ENCODE measurements around the gene PRPSAP1.

DNA sequence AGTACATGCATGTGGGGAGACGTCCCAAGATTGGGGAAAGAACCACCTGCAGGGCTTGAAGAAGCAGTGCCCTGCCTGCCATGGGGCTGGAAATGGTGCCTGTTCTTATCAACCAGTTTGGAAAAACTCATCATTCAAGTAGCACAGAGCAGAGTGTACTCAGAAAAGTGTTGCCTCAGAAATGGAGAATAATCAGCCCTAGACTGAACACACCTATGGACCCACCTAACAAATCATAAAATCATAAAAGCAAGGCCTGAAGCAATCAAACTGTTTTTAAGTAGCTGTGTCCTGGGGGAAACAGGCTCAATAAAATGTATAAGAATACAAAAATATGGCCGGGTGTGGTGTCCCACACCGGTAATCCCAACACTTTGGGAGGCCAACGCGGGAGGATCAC lies 56.8 kb downstream of the PRPSAP1 start:
- TF ChIP-seq, protein P1, sequence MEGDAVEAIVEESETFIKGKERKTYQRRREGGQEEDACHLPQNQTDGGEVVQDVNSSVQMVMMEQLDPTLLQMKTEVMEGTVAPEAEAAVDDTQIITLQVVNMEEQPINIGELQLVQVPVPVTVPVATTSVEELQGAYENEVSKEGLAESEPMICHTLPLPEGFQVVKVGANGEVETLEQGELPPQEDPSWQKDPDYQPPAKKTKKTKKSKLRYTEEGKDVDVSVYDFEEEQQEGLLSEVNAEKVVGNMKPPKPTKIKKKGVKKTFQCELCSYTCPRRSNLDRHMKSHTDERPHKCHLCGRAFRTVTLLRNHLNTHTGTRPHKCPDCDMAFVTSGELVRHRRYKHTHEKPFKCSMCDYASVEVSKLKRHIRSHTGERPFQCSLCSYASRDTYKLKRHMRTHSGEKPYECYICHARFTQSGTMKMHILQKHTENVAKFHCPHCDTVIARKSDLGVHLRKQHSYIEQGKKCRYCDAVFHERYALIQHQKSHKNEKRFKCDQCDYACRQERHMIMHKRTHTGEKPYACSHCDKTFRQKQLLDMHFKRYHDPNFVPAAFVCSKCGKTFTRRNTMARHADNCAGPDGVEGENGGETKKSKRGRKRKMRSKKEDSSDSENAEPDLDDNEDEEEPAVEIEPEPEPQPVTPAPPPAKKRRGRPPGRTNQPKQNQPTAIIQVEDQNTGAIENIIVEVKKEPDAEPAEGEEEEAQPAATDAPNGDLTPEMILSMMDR (IDR thresholded peaks at IDR 0.05): no peak
- TF ChIP-seq POLR2A (IDR thresholded peaks at IDR 0.05) (no peak), POLR2AphosphoS5 (IDR thresholded peaks at IDR 0.05) (no peak)
